SK-N-SH (cell line): Measurements from ENCODE around the gene MAP3K8. TPM values are rescaled to one million over a fixed set of nuclear protein-coding genes. Genes with fewer than 3 reads are reported as not detected.

Experiments
- CTCF ChIA-PET: fragments of 300-600, 350-600 bp; formaldehyde crosslinking; extraction: SDS; loops from one replicate; lab custom pipeline; 2021; lab: Yijun Ruan, JAX
- POLR2A ChIA-PET: fragments of 350-600 bp; sonication (Branson Sonifier 250); formaldehyde crosslinking; extraction: SDS; loops from one replicate; lab custom pipeline; 2020; ENCODE audit warnings: antibody characterized with exemption, inconsistent platforms; lab: Yijun Ruan, JAX
- DNase-seq: peaks from one replicate; pipeline ENCODE4 v3.0.0; 2012
- H2AFZ ChIP-seq: fragments of 200-600 bp; sonication (generic); 2 replicates; pipeline ENCODE4 v1.8.1; 2016; ENCODE audit warnings: antibody characterized with exemption, mild to moderate bottlenecking, low read depth
- H3F3A ChIP-seq: fragments of 200-600 bp; sonication (generic); replicated peaks from 2 replicates; pipeline ENCODE3; 2016; ENCODE audit warnings: antibody characterized with exemption, mild to moderate bottlenecking; ENCODE audit not compliant: insufficient read depth
- H3K27ac ChIP-seq, 2 experiments: fragments of 200-500 bp in 1 of 2; fragments of 200-600 bp in 1 of 2; sonication (Bioruptor generic) in 1 of 2; sonication (generic), shearing (Covaris generic) in 1 of 2; 2 replicates each; pipeline versions ENCODE4 v1.5.1 to v1.6.1; 2014 to 2016; ENCODE audit warnings: low read depth in 2 of 2, inconsistent platforms in 1 of 2, low read length in 1 of 2, mild to moderate bottlenecking in 1 of 2, mixed read lengths in 1 of 2
- H3K27me3 ChIP-seq: fragments of 200-600 bp; sonication (generic), shearing (Covaris generic); 2 replicates; pipeline ENCODE4 v1.6.1; 2016; ENCODE audit warnings: mixed run types; ENCODE audit not compliant: insufficient read depth
- H3K36me3 ChIP-seq, 2 experiments: fragments of 200-500 bp in 1 of 2; fragments of 200-600 bp in 1 of 2; sonication (Bioruptor generic) in 1 of 2; sonication (generic) in 1 of 2; replicated peaks in 1 of 2; 2 replicates each; pipeline versions ENCODE3 to v1.5.1; 2014 to 2016; ENCODE audit warnings: low read length in 1 of 2, mild to moderate bottlenecking in 1 of 2; ENCODE audit not compliant: insufficient read depth in 2 of 2, control insufficient read depth in 1 of 2
- H3K4me1 ChIP-seq, 2 experiments: fragments of 200-500 bp in 1 of 2; fragments of 200-600 bp in 1 of 2; sonication (Bioruptor generic) in 1 of 2; sonication (generic), shearing (Covaris generic) in 1 of 2; 2 replicates each; pipeline versions ENCODE4 v1.5.1 to v1.6.1; 2014 to 2016; ENCODE audit warnings: low read depth in 1 of 2, low read length in 1 of 2, mixed run types in 1 of 2; ENCODE audit not compliant: insufficient read depth in 2 of 2, control insufficient read depth in 1 of 2
- H3K4me2 ChIP-seq: fragments of 200-600 bp; sonication (generic), shearing (Covaris generic); 2 replicates; pipeline ENCODE4 v1.6.1; 2017; ENCODE audit warnings: mixed run types
- H3K4me3 ChIP-seq, 2 experiments: fragments of 200-500 bp in 1 of 2; fragments of 200-600 bp in 1 of 2; sonication (Bioruptor generic) in 1 of 2; sonication (generic), shearing (Covaris generic) in 1 of 2; 2 replicates each; pipeline versions ENCODE4 v1.5.1 to v1.8.1; 2014 to 2016; ENCODE audit warnings: low read depth in 2 of 2, inconsistent platforms in 1 of 2, low read length in 1 of 2, mild to moderate bottlenecking in 1 of 2, mixed read lengths in 1 of 2, moderate library complexity in 1 of 2
- H3K79me2 ChIP-seq: fragments of 200-600 bp; sonication (generic); 2 replicates; pipeline ENCODE4 v1.8.1; 2017; ENCODE audit warnings: mild to moderate bottlenecking; ENCODE audit not compliant: insufficient read depth
- H3K9ac ChIP-seq: fragments of 200-600 bp; sonication (generic); 2 replicates; pipeline ENCODE4 v1.6.1; 2017; ENCODE audit warnings: mixed run types
- H3K9me2 ChIP-seq: fragments of 200-600 bp; sonication (generic); 2 replicates; pipeline ENCODE4 v1.6.1; 2017; ENCODE audit warnings: mixed run types
- H3K9me3 ChIP-seq: fragments of 200-600 bp; sonication (generic); 2 replicates; pipeline ENCODE4 v1.6.1; 2017; ENCODE audit warnings: mixed run types, mild to moderate bottlenecking, moderate library complexity
- H4K20me1 ChIP-seq: fragments of 200-600 bp; sonication (generic); 2 replicates; pipeline ENCODE4 v1.6.1; 2017; ENCODE audit warnings: mild to moderate bottlenecking, mixed run types; ENCODE audit not compliant: insufficient read depth
- CHD2 ChIP-seq: fragments of 150-350 bp; IDR thresholded peaks from 2 replicates; pipeline ENCODE4 v1.6.1; 2018; ENCODE audit warnings: low read length; ENCODE audit not compliant: partially characterized antibody
- CTCF ChIP-seq: fragments of 200-600 bp; sonication (generic); IDR thresholded peaks from 2 replicates; pipeline ENCODE4 v1.6.1; 2017; ENCODE audit warnings: antibody characterized with exemption, mild to moderate bottlenecking, moderate library complexity
- EZH2phosphoT487 ChIP-seq: fragments of 200-600 bp; sonication (generic); IDR thresholded peaks from 2 replicates; pipeline ENCODE4 v1.6.1; 2017; ENCODE audit warnings: low read depth, mixed run types, mild to moderate bottlenecking, antibody characterized with exemption, moderate library complexity, borderline replicate concordance
- FOSL2 ChIP-seq: IDR thresholded peaks from 2 replicates; pipeline ENCODE4 v1.4.0; 2012; ENCODE audit warnings: low read depth, mild to moderate bottlenecking, moderate library complexity, borderline replicate concordance
- FOXJ3 ChIP-seq: sonication (generic); formaldehyde crosslinking; IDR thresholded peaks from 2 replicates; pipeline ENCODE4 v1.5.1; 2020; ENCODE audit warnings: mild to moderate bottlenecking, missing genetic modification reagents
- FOXM1 ChIP-seq: IDR thresholded peaks from 2 replicates; pipeline ENCODE4 v1.4.0; 2012; ENCODE audit warnings: low read depth, mild to moderate bottlenecking
- GABPA ChIP-seq: IDR thresholded peaks from 2 replicates; pipeline ENCODE4 v1.4.0; 2012; ENCODE audit warnings: low read depth, mild to moderate bottlenecking
- IRF3 ChIP-seq: fragments of 150-350 bp; IDR thresholded peaks from 2 replicates; pipeline ENCODE4 v1.6.1; 2016; ENCODE audit warnings: mild to moderate bottlenecking, low read depth, low read length
- JUND ChIP-seq: IDR thresholded peaks from 2 replicates; pipeline ENCODE4 v1.4.0; 2012
- MAX ChIP-seq: IDR thresholded peaks from 2 replicates; pipeline ENCODE4 v1.4.0; 2012; ENCODE audit warnings: low read depth
- MXI1 ChIP-seq: IDR thresholded peaks from 2 replicates; pipeline ENCODE4 v1.6.1; 2012; ENCODE audit warnings: mild to moderate bottlenecking, low read depth, low read length, improper control_type of control experiment
- NFIC ChIP-seq: IDR thresholded peaks from 2 replicates; pipeline ENCODE4 v1.4.0; 2012; ENCODE audit warnings: borderline replicate concordance
- POLR2AphosphoS5 ChIP-seq: IDR thresholded peaks from 2 replicates; pipeline ENCODE4 v1.6.1; 2012; ENCODE audit warnings: low read depth, low read length
- RAD21 ChIP-seq: IDR thresholded peaks from 2 replicates; pipeline ENCODE4 v1.6.1; 2012; ENCODE audit warnings: mild to moderate bottlenecking, low read length
- RXRA ChIP-seq: IDR thresholded peaks from 2 replicates; pipeline ENCODE4 v1.4.0; 2012; ENCODE audit warnings: low read depth, mild to moderate bottlenecking, borderline replicate concordance
- TAF1 ChIP-seq: IDR thresholded peaks from 2 replicates; pipeline ENCODE4 v1.6.1; 2012; ENCODE audit warnings: low read depth, mild to moderate bottlenecking, low read length, moderate library complexity, borderline replicate concordance
- USF2 ChIP-seq: fragments of 150-350 bp; IDR thresholded peaks from 2 replicates; pipeline ENCODE4 v1.6.1; 2017; ENCODE audit warnings: antibody characterized with exemption, low read length, low read depth, borderline replicate concordance
- YY1 ChIP-seq: IDR thresholded peaks from 2 replicates; pipeline ENCODE4 v1.4.0; 2012; ENCODE audit warnings: low read depth, mild to moderate bottlenecking
- ZBTB33 ChIP-seq: IDR thresholded peaks from 2 replicates; pipeline ENCODE4 v1.4.0; 2012; ENCODE audit warnings: low read depth, borderline replicate concordance
- WGBS: methylation state at CpG from one replicate; pipeline ENCODE4 v1.1.6; 2017; ENCODE audit warnings: low lambda C conversion rate; 5-methylcytosine and 5-hydroxymethylcytosine counted together
- polyA plus RNA-seq, 3 experiments: library from polyadenylated mRNA; depleted of rRNA; stranded (reverse); fragments of >200 nt; gene quantifications; 2 replicates each; pipeline ENCODE4 v1.2.3, GENCODE V29; 2012

The MAP3K8 gene
- polyA plus RNA-seq, 1 of the 3 experiments (the other 2 are of a cell fraction): 3.7 TPM

GRCh38 chr10:30460121-30460520, 26.1 kb downstream of the MAP3K8 start:
- H3K27me3 ChIP-seq: no peaks in the 10 kb centered on the region
- WGBS: 88% methylated on average over 3 of the region's 3 CpGs
- H3F3A ChIP-seq: peaks cover 2% of the 10 kb centered on the region

GRCh38 chr10:30462513-30462912, 28.5 kb downstream of the MAP3K8 start:
- WGBS: 94% methylated on average over 4 of the region's 4 CpGs
- Histone ChIP-seq H3K4me2 (no peak overlapping the region), H3F3A (no peaks in the 10 kb centered on the region), H3K9me2 (no peaks in the 10 kb centered on the region), H3K9ac (no peak overlapping the region), H3K79me2 (no peaks in the 10 kb centered on the region), H3K9me3 (no peaks in the 10 kb centered on the region), H2AFZ (no peak overlapping the region), H3K4me3 (no peak overlapping the region), H3K36me3 (peaks cover 9 to 21% of the 10 kb centered on the region in 2 experiments), H3K4me1 (no peaks in the 10 kb centered on the region), H3K27ac (no peak overlapping the region), H4K20me1 (no peaks in the 10 kb centered on the region), H3K27me3 (no peaks in the 10 kb centered on the region)
- ChIA-PET POLR2A (no interaction called here), CTCF (interaction anchor here (1.0 kb wide), 1 partner anchor 128 kb away, joined by 3 read pairs; no protein-coding TSS in a partner anchor)
- DNase-seq: no peak
- TF ChIP-seq FOXJ3 (CRISPR knock-in tag) (no peak), YY1 (no peak), CHD2 (no peak), GABPA (no peak), NFIC (no peak), FOSL2 (no peak), TAF1 (no peak), FOXM1 (no peak), MXI1 (no peak), RXRA (no peak), CTCF (no peak), MAX (no peak), IRF3 (no peak)

More at GRCh38 chr10:30460121-30460520, 26.1 kb downstream of the MAP3K8 start:
- TF ChIP-seq POLR2AphosphoS5 (no peak), USF2 (no peak), ZBTB33 (no peak), JUND (no peak), EZH2phosphoT487 (no peak), RAD21 (no peak), TAF1 (no peak), FOXM1 (no peak), YY1 (no peak)
- no peak overlapping the region for H3K27ac ChIP-seq
- ChIA-PET CTCF (no interaction called here), POLR2A (no interaction called here)
- no peak overlapping the region for H3K4me2 ChIP-seq
- no peaks in the 10 kb centered on the region for H4K20me1 ChIP-seq
- H3K9ac ChIP-seq: no peak overlapping the region
- peaks cover 9 to 11% of the 10 kb centered on the region in 2 experiments for H3K4me1 ChIP-seq
- H3K9me3 ChIP-seq: no peaks in the 10 kb centered on the region
- H2AFZ ChIP-seq: no peak overlapping the region
- H3K4me3 ChIP-seq: no peak overlapping the region
- H3K9me2 ChIP-seq: no peaks in the 10 kb centered on the region
- H3K36me3 ChIP-seq: peaks cover 9 to 21% of the 10 kb centered on the region in 2 experiments
- H3K79me2 ChIP-seq: no peaks in the 10 kb centered on the region
- DNase-seq: no peak
